B cell (primary cell): ENCODE results near the gene MACROH2A1. TPM values are rescaled to one million over a fixed set of nuclear protein-coding genes. Genes with fewer than 3 reads are reported as not detected.

Source experiments
- ATAC-seq: fragments of 200-7000 bp; cut with Tn5 transposase; one replicate; pipeline ENCODE4 v1.10.0; 2021; ENCODE audit warnings: low read depth, mild to moderate bottlenecking, moderate number of reproducible peaks, moderate library complexity
- CTCF ChIA-PET: fragments of 350-600 bp; sonication (Branson Sonifier 250); formaldehyde crosslinking; loops from one replicate; lab custom pipeline; 2021; ENCODE audit warnings: antibody characterized with exemption, inconsistent platforms; lab: Charles Lee
- POLR2A ChIA-PET: fragments of 350-600 bp; sonication (Branson Sonifier 250); formaldehyde crosslinking; loops from one replicate; lab custom pipeline; 2021; ENCODE audit warnings: antibody characterized with exemption; lab: Charles Lee
- DNase-seq: peaks from one replicate; pipeline ENCODE4 v3.0.0; 2013
- H2AFZ ChIP-seq: 2 replicates; pipeline ENCODE4 v1.6.1; 2012; ENCODE audit warnings: mild to moderate bottlenecking, low read depth, low read length; ENCODE audit not compliant: insufficient read depth, poor library complexity, severe bottlenecking
- H3K27ac ChIP-seq, 2 donors: 1 replicate in 1 of 2; 2 replicates in 1 of 2; pipeline ENCODE4 v1.5.1; 2012 to 2013; ENCODE audit warnings: low read length in 2 of 2, mild to moderate bottlenecking in 2 of 2, moderate library complexity in 1 of 2
- H3K27me3 ChIP-seq, 4 experiments: fragments of 200-600 bp in 1 of 4; sonication (generic) in 1 of 4; replicated peaks in 1 of 4; 1 replicate in 2 of 4; 2 replicates in 2 of 4; pipeline versions ENCODE4 v1.6.1 to v1.7.0; 2013 to 2016; ENCODE audit warnings: low read length in 3 of 4, mild to moderate bottlenecking in 2 of 4, mixed read lengths in 1 of 4, moderate library complexity in 1 of 4; ENCODE audit not compliant: insufficient read depth in 4 of 4, control insufficient read depth in 3 of 4; ENCODE audit errors: control extremely low read depth in 1 of 4
- H3K36me3 ChIP-seq, 2 experiments: replicated peaks in 1 of 2; 1 replicate in 1 of 2; 2 replicates in 1 of 2; pipeline versions ENCODE4 v1.6.1 to v1.7.1; 2013; ENCODE audit warnings: low read length in 1 of 2; ENCODE audit not compliant: insufficient read depth in 2 of 2, control insufficient read depth in 1 of 2; ENCODE audit errors: control extremely low read depth in 1 of 2, extremely low read depth in 1 of 2
- H3K4me1 ChIP-seq, 2 donors: fragments of 200-600 bp in 1 of 2; sonication (generic) in 1 of 2; 1 replicate in 1 of 2; 2 replicates in 1 of 2; pipeline versions ENCODE4 v1.5.1 to v1.6.1; 2013 to 2017; ENCODE audit warnings: low read length in 2 of 2; ENCODE audit not compliant: control insufficient read depth in 2 of 2, insufficient read depth in 2 of 2
- H3K4me2 ChIP-seq: replicated peaks from 2 replicates; pipeline ENCODE3; 2012; ENCODE audit warnings: mild to moderate bottlenecking, low read depth, low read length; ENCODE audit not compliant: poor library complexity, severe bottlenecking
- H3K4me3 ChIP-seq, 5 experiments: fragments of 200-600 bp in 1 of 5; sonication (generic) in 1 of 5; 1 replicate in 3 of 5; 2 replicates in 2 of 5; pipeline versions ENCODE4 v1.5.1 to v1.7.0; 2011 to 2016; ENCODE audit warnings: low read length in 4 of 5, mild to moderate bottlenecking in 4 of 5, low read depth in 2 of 5, control low read depth in 1 of 5, moderate library complexity in 1 of 5; ENCODE audit not compliant: insufficient read depth in 1 of 5; ENCODE audit errors: control extremely low read depth in 1 of 5, extremely low read depth in 1 of 5
- H3K79me2 ChIP-seq: fragments of 200-600 bp; sonication (generic); one replicate; pipeline ENCODE4 v1.6.0; 2016; ENCODE audit warnings: low read length; ENCODE audit not compliant: control insufficient read depth, insufficient read depth
- H3K9ac ChIP-seq: fragments of 200-600 bp; sonication (generic); 2 replicates; pipeline ENCODE4 v1.6.1; 2017; ENCODE audit warnings: mild to moderate bottlenecking, low read length, moderate library complexity
- H3K9me3 ChIP-seq, 3 donors: one replicate each; pipeline versions ENCODE4 v1.6.1 to v1.7.1; 2013; ENCODE audit warnings: low read length in 2 of 3; ENCODE audit not compliant: control insufficient read depth in 2 of 3, insufficient read depth in 1 of 3; ENCODE audit errors: control extremely low read depth in 1 of 3
- H4K20me1 ChIP-seq: 2 replicates; pipeline ENCODE4 v1.6.0; 2012; ENCODE audit warnings: mild to moderate bottlenecking, low read length; ENCODE audit not compliant: insufficient read depth, control insufficient read depth, poor library complexity, severe bottlenecking
- H3K27ac Mint-ChIP-seq: one replicate; pipeline ENCODE4 v1.8.0; 2021; ENCODE audit warnings: mixed read lengths
- H3K27me3 Mint-ChIP-seq: one replicate; pipeline ENCODE4 v1.8.0; 2021; ENCODE audit warnings: mixed read lengths
- H3K4me1 Mint-ChIP-seq: one replicate; pipeline ENCODE4 v1.8.0; 2021; ENCODE audit warnings: mixed read lengths
- H3K4me3 Mint-ChIP-seq: one replicate; pipeline ENCODE4 v1.8.0; 2021; ENCODE audit warnings: mixed read lengths
- H3K9me3 Mint-ChIP-seq: one replicate; pipeline ENCODE4 v1.8.0; 2022; ENCODE audit warnings: mixed read lengths; ENCODE audit not compliant: insufficient read depth
- CTCF ChIP-seq: fragments of 200-600 bp; IDR thresholded peaks from one replicate; pipeline ENCODE4 v1.8.0; 2022; ENCODE audit warnings: antibody characterized with exemption, mild to moderate bottlenecking
- EZH2 ChIP-seq: IDR thresholded peaks from 2 replicates; pipeline ENCODE4 v1.6.1; 2012; ENCODE audit warnings: borderline replicate concordance, low read depth, mild to moderate bottlenecking, moderate library complexity, low read length; ENCODE audit not compliant: insufficient read depth, poor library complexity, severe bottlenecking
- WGBS: methylation state at CpG from one replicate; pipeline ENCODE4 v1.1.5; 2013; ENCODE audit warnings: missing lambda C conversion rate; ENCODE audit not compliant: insufficient coverage; 5-methylcytosine and 5-hydroxymethylcytosine counted together
- intact Hi-C: fragments of 100-400 bp; cut with micrococcal nuclease; formaldehyde crosslinking; loops from one replicate; pipeline ENCODE4 v1.10.0; 2022
- polyA plus RNA-seq: library from polyadenylated mRNA; depleted of rRNA; stranded (reverse); fragments of >200 nt; gene quantifications from 2 replicates; pipeline ENCODE4 v1.2.3, GENCODE V29; 2012
- total RNA-seq, 2 donors: library from RNA; stranded (reverse); fragments of 120-200 nt in 1 of 2; gene quantifications; 1 replicate in 1 of 2; 2 replicates in 1 of 2; pipeline versions ENCODE4 v1.2.3 to v1.2.4, GENCODE V29; 2013 to 2022

The MACROH2A1 gene
- total and polyA plus RNA-seq, 2 donors (not counting 1 experiment from before 2014, with no cell fraction given) = 80.1 to 99.7 TPM

- no peaks in the 10 kb centered on the region for H4K20me1 ChIP-seq
- WGBS = 87% methylated on average over 7 of the region's 8 CpGs
- intact Hi-C loops = no loop called here
- peaks cover 27% of the 10 kb centered on the region for H3K27me3 Mint-ChIP-seq
- no peak overlapping the region for H3K27ac Mint-ChIP-seq
- ATAC-seq (no peak), DNase-seq (no peak)
- peaks cover 3 to 22% of the 10 kb centered on the region in 2 donors for H3K4me1 ChIP-seq
- no peak for TF ChIP-seq CTCF
- TF ChIP-seq EZH2 = no peak
- H3K9me3 Mint-ChIP-seq = no peaks in the 10 kb centered on the region
- H3K9me3 ChIP-seq = no peaks in the 10 kb centered on the region
- H3K27me3 ChIP-seq = peaks cover 0 to 20% (median 0%) of the 10 kb centered on the region in 4 experiments
- H3K36me3 ChIP-seq = no peaks in the 10 kb centered on the region
- H3K4me1 Mint-ChIP-seq = peaks cover 12% of the 10 kb centered on the region
- no peak overlapping the region for H3K27ac ChIP-seq
- no peak overlapping the region for H3K9ac ChIP-seq
- no peak overlapping the region for H3K4me2 ChIP-seq
- POLR2A ChIA-PET = no interaction called here
- no peaks in the 10 kb centered on the region for H3K79me2 ChIP-seq
- CTCF ChIA-PET = no interaction called here
- no peak overlapping the region for H3K4me3 ChIP-seq
- H3K4me3 Mint-ChIP-seq = no peak overlapping the region
- no peak overlapping the region for H2AFZ ChIP-seq
Measured at GRCh38 chr5:135442431-135443160, 43.6 kb upstream of the MACROH2A1 start.

- no peak overlapping the region for H3K27ac Mint-ChIP-seq
- Histone ChIP-seq H3K9ac (no peak overlapping the region), H2AFZ (no peak overlapping the region), H3K27me3 (peaks cover 0 to 20% (median 0%) of the 10 kb centered on the region in 4 experiments), H3K4me2 (no peak overlapping the region), H3K27ac (no peak overlapping the region), H3K36me3 (no peaks in the 10 kb centered on the region), H3K4me1 (peaks cover 10 to 29% of the 10 kb centered on the region in 2 donors), H3K79me2 (no peaks in the 10 kb centered on the region), H3K9me3 (no peaks in the 10 kb centered on the region), H4K20me1 (no peaks in the 10 kb centered on the region), H3K4me3 (no peak overlapping the region)
- TF ChIP-seq EZH2 (no peak), CTCF (no peak)
- H3K9me3 Mint-ChIP-seq = no peaks in the 10 kb centered on the region
- ATAC-seq = no peak
- DNase-seq = no peak
- H3K4me1 Mint-ChIP-seq = peaks cover 19% of the 10 kb centered on the region
- H3K4me3 Mint-ChIP-seq = no peak overlapping the region
- peaks cover 20% of the 10 kb centered on the region for H3K27me3 Mint-ChIP-seq
- POLR2A ChIA-PET = no interaction called here
- WGBS = 31% methylated on average over 2 of the region's 4 CpGs
- CTCF ChIA-PET = interaction anchor here (0.6 to 2.6 kb wide), 2 partner anchors 15 to 165 kb away, joined by 3 to 13 read pairs; no protein-coding TSS in a partner anchor
- intact Hi-C loops = no loop called here
Measured at GRCh38 chr5:135441919-135442318, 42.9 kb upstream of the MACROH2A1 start.
